Measurements from ENCODE around the gene C14orf180. TPM values are rescaled to one million over a fixed set of nuclear protein-coding genes. Genes with fewer than 3 reads are reported as not detected.

The C14orf180 gene
- total RNA-seq, 1 experiment from 2014 or later: not detected

GRCh38 chr14:104577426-104577825 lies 2.1 kb upstream of the C14orf180 start (continued):
- no peak for TF ChIP-seq ZNF425 (CRISPR knock-in tag; conservative IDR thresholded peaks at IDR 0.05)
- no peak for TF ChIP-seq OVOL2 (CRISPR knock-in tag; IDR thresholded peaks at IDR 0.05; ENCODE audit: borderline replicate concordance)
- TF ChIP-seq ZNF396 (CRISPR knock-in tag; IDR thresholded peaks at IDR 0.05; ENCODE audit: borderline replicate concordance): no peak
- TF ChIP-seq CTCF (IDR thresholded peaks at IDR 0.05): no peak
- no peak for TF ChIP-seq FOXJ3 (CRISPR knock-in tag; IDR thresholded peaks at IDR 0.05; ENCODE audit: borderline replicate concordance)
- no peak for TF ChIP-seq MAX (CRISPR knock-in tag; IDR thresholded peaks at IDR 0.05)
- TF ChIP-seq NFYB (CRISPR knock-in tag; conservative IDR thresholded peaks at IDR 0.05; ENCODE audit: low read depth): no peak
- TF ChIP-seq TEAD4 (CRISPR knock-in tag; IDR thresholded peaks at IDR 0.05): no peak

GRCh38 chr14:104577847-104578301 lies 1.7 kb upstream of the C14orf180 start:
- H3K4me1 Mint-ChIP-seq: no peaks in the 10 kb centered on the region
- H3K27me3 Mint-ChIP-seq (ENCODE audit: low read depth): no peaks in the 10 kb centered on the region
- H3K27ac Mint-ChIP-seq: no peak overlapping the region
- H3K4me3 Mint-ChIP-seq: no peak overlapping the region
- DNase-seq (ENCODE audit: low spot score) (no peak), ATAC-seq (no peak)
- H3K9me3 Mint-ChIP-seq: no peaks in the 10 kb centered on the region
- POLR2A ChIA-PET: no interaction called here
- H3K36me3 Mint-ChIP-seq: no peaks in the 10 kb centered on the region
- TF ChIP-seq PRRX2 (CRISPR knock-in tag; IDR thresholded peaks at IDR 0.05) (no peak), GRHL2 (CRISPR knock-in tag; IDR thresholded peaks at IDR 0.05; ENCODE audit: insufficient replicate concordance, severe bottlenecking) (no peak), SOX15 (CRISPR knock-in tag; IDR thresholded peaks at IDR 0.05) (no peak), PRDM15 (CRISPR knock-in tag; IDR thresholded peaks at IDR 0.05) (no peak), NR3C1 (CRISPR knock-in tag; conservative IDR thresholded peaks at IDR 0.05; ENCODE audit: low read depth) (no peak), RORB (CRISPR knock-in tag; IDR thresholded peaks at IDR 0.05) (no peak), OVOL2 (CRISPR knock-in tag; IDR thresholded peaks at IDR 0.05; ENCODE audit: borderline replicate concordance) (no peak), MXD4 (CRISPR knock-in tag; IDR thresholded peaks at IDR 0.05; ENCODE audit: borderline replicate concordance) (no peak), ZNF219 (CRISPR knock-in tag; IDR thresholded peaks at IDR 0.05; ENCODE audit: borderline replicate concordance) (no peak), E2F4 (CRISPR knock-in tag; IDR thresholded peaks at IDR 0.05; ENCODE audit: borderline replicate concordance, low read depth) (no peak), EMX1 (CRISPR knock-in tag; IDR thresholded peaks at IDR 0.05) (no peak), JUN (CRISPR knock-in tag; IDR thresholded peaks at IDR 0.05) (no peak), ESRRA (CRISPR knock-in tag; IDR thresholded peaks at IDR 0.05; ENCODE audit: borderline replicate concordance) (no peak), FOXJ3 (CRISPR knock-in tag; IDR thresholded peaks at IDR 0.05; ENCODE audit: borderline replicate concordance) (no peak), SMAD4 (CRISPR knock-in tag; IDR thresholded peaks at IDR 0.05) (no peak), MLX (CRISPR knock-in tag; IDR thresholded peaks at IDR 0.05) (no peak), ZBTB43 (CRISPR knock-in tag; IDR thresholded peaks at IDR 0.05) (no peak), SMAD3 (CRISPR knock-in tag; IDR thresholded peaks at IDR 0.05; ENCODE audit: borderline replicate concordance) (no peak), IRF1 (CRISPR knock-in tag; IDR thresholded peaks at IDR 0.05) (no peak)
- CTCF ChIA-PET: interaction anchor here (0.9 kb wide), 1 partner anchor 236 kb away, joined by 3 read pairs; no protein-coding TSS in a partner anchor
